B cell (primary cell): ENCODE data around the gene ID1.

Experiments used
- EZH2 ChIP-seq: IDR thresholded peaks from 2 replicates; pipeline ENCODE4 v1.6.1; 2012; ENCODE audit warnings: borderline replicate concordance, low read depth, mild to moderate bottlenecking, moderate library complexity, low read length; ENCODE audit not compliant: insufficient read depth, poor library complexity, severe bottlenecking
- TF ChIP-seq, protein P1 (sequence below): fragments of 200-600 bp; IDR thresholded peaks from one replicate; pipeline ENCODE4 v1.8.0; 2022; ENCODE audit warnings: antibody characterized with exemption, mild to moderate bottlenecking

DNA sequence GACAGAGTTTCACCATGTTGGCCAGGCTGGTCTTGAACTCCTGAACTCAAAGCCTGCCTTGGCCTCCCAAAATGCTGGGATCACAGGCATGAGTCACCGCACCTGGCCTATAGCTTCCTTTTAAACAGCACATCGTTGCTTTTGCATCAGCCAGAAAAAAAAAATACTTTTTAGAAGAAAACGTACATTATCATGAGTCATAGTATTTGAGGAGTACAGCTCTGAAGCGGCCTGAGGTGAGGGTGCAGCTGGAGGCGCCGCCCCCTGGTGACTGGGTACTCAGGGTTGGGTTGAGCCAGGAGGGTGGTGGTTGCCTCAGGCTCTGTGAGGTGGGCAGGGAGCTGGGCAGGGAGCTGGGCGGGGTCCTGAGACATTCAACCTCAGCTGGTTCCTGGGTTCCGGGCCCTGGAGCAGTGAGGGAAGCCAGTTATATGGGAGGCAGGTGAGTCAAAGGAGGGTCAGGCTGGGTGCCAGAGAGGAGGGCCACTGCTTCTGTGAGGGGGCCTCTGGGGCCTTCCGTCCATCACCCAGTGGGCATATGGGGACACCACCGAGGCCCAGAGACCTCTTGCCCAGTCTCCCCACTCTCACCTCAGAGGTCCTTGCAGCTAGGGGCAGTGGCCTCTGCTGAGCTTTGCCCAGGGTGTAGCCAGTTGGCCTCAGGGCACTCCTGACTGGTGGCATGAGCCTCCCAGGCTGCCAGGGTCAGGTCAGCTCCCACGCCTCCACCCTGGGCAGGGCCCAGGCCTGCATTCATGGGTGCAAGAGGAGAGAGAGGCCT is 11.7 kb upstream of the ID1 start:
- TF ChIP-seq EZH2 = no peak
- TF ChIP-seq, protein P1, sequence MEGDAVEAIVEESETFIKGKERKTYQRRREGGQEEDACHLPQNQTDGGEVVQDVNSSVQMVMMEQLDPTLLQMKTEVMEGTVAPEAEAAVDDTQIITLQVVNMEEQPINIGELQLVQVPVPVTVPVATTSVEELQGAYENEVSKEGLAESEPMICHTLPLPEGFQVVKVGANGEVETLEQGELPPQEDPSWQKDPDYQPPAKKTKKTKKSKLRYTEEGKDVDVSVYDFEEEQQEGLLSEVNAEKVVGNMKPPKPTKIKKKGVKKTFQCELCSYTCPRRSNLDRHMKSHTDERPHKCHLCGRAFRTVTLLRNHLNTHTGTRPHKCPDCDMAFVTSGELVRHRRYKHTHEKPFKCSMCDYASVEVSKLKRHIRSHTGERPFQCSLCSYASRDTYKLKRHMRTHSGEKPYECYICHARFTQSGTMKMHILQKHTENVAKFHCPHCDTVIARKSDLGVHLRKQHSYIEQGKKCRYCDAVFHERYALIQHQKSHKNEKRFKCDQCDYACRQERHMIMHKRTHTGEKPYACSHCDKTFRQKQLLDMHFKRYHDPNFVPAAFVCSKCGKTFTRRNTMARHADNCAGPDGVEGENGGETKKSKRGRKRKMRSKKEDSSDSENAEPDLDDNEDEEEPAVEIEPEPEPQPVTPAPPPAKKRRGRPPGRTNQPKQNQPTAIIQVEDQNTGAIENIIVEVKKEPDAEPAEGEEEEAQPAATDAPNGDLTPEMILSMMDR = no peak
